ENCODE data around the gene RFX1.
"Not testable (repeated sequence)": the region's sequence is repeated elsewhere in the genome, so short reads cannot be mapped to it uniquely, and the experiment has no call there.

DNA sequence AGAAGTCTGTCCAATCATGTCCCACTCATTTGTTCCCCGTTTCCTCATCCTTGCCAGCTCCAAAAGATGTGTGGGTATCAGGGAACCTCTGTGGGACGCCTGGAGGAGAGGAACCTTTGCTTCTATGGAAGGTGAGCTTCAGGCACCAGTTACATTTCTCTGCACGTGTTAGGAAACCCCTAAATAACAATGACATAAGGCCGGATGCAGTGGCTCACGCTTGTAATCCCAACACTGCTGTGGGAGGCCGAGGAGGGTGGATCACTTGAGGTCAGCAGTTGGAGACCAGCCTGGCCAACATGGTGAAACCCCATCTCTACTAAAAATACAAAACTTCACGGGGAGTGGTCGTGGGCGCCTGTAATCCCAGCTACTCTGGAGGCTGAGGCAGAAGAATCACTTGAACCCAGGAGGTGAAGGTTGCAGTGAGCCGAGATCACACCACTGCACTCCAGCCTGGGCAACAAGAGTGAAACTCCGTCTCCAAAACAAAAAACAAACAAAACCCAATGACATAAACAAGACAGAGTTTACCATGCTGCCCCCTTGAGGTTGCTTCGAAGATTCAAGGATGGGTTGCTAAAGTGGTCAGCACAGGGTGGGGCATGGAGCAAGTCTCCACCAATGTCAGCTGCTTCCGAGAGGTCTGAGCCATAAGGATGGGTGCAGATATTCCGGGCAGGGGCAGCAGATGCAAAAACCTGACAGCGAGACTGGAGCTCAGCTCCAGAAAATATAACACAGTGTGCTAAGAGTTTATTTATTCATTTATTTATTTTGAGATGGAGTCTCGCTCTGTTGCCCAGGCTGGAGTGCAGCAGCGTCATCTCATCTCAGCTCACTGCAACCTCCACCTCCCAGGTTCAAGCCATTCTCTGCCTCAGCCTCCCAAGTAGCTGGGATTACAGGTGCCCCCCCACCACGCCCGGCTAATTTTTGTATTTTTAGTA is 36.8 kb upstream of the RFX1 start:
- not testable (repeated sequence) for TF ChIP-seq TOX (CRISPR knock-in tag; IDR thresholded peaks at IDR 0.05; ENCODE audit: borderline replicate concordance); ZFP30 (CRISPR knock-in tag; IDR thresholded peaks at IDR 0.05); PPARA (CRISPR knock-in tag; IDR thresholded peaks at IDR 0.05; ENCODE audit: borderline replicate concordance); ISL1 (CRISPR knock-in tag; IDR thresholded peaks at IDR 0.05); OSR1 (CRISPR knock-in tag; IDR thresholded peaks at IDR 0.05); BACH2 (CRISPR knock-in tag; IDR thresholded peaks at IDR 0.05; ENCODE audit: borderline replicate concordance); GLIS3 (CRISPR knock-in tag; IDR thresholded peaks at IDR 0.05); ARNTL (CRISPR knock-in tag; IDR thresholded peaks at IDR 0.05; ENCODE audit: borderline replicate concordance, low read depth); ZNF565 (CRISPR knock-in tag; conservative IDR thresholded peaks at IDR 0.05; ENCODE audit: low read depth)
- TF ChIP-seq, protein P1, sequence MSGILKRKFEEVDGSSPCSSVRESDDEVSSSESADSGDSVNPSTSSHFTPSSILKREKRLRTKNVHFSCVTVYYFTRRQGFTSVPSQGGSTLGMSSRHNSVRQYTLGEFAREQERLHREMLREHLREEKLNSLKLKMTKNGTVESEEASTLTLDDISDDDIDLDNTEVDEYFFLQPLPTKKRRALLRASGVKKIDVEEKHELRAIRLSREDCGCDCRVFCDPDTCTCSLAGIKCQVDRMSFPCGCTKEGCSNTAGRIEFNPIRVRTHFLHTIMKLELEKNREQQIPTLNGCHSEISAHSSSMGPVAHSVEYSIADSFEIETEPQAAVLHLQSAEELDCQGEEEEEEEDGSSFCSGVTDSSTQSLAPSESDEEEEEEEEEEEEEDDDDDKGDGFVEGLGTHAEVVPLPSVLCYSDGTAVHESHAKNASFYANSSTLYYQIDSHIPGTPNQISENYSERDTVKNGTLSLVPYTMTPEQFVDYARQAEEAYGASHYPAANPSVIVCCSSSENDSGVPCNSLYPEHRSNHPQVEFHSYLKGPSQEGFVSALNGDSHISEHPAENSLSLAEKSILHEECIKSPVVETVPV (CRISPR knock-in tag; IDR thresholded peaks at IDR 0.05), result not testable (repeated sequence)
- TF ChIP-seq, protein P2, sequence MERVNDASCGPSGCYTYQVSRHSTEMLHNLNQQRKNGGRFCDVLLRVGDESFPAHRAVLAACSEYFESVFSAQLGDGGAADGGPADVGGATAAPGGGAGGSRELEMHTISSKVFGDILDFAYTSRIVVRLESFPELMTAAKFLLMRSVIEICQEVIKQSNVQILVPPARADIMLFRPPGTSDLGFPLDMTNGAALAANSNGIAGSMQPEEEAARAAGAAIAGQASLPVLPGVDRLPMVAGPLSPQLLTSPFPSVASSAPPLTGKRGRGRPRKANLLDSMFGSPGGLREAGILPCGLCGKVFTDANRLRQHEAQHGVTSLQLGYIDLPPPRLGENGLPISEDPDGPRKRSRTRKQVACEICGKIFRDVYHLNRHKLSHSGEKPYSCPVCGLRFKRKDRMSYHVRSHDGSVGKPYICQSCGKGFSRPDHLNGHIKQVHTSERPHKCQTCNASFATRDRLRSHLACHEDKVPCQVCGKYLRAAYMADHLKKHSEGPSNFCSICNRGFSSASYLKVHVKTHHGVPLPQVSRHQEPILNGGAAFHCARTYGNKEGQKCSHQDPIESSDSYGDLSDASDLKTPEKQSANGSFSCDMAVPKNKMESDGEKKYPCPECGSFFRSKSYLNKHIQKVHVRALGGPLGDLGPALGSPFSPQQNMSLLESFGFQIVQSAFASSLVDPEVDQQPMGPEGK (CRISPR knock-in tag; IDR thresholded peaks at IDR 0.05; ENCODE audit: borderline replicate concordance), result not testable (repeated sequence)

Data from SK-N-SH treated with all-trans-retinoic acid at 6 μM for 48 hours (cell line).